ENCODE measurements around the gene TEDC2. TPM values are rescaled to one million over a fixed set of nuclear protein-coding genes. Genes with fewer than 3 reads are reported as not detected.

Gene TEDC2
- total RNA-seq, 2 experiments from 2014 or later: 21.6 to 32.9 TPM

DNA sequence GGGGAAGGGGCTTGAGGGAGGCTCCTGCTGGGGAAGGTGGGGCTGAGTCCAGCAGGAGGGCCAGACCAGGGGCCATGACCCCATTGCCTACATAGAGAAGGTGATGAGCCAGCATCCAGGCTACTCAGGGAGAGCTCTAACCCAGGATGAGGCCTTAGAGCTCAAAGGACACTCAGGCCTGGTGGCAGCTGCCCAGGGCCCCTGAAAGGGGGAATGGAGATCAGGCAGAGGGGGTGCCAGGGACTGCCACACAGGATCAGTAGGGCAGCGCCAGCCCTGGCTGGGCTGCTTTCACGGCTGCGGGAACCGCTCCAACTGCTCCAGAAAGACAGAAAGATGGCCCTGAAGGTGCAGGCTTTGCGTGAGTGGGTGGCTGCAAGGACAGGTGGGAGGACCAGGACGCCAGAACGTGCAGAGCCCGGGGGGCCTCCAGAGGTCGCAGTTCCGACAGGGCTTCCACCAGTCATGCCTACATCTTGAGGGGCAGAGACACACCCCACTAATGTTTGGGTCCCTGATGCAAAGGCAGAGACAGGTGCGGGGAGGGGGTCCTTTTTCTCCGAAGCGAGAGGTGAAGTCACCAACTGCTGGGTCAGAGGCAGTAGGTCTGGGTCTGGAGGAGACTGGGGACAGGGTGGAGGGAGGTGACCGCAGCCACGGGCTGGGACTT, 53.0 kb downstream of the TEDC2 start:
- Mint-ChIP-seq H3K9me3 (ENCODE audit: insufficient read depth) (no peaks in the 10 kb centered on the region), H3K4me1 (ENCODE audit: low read depth) (peaks cover 58% of the 10 kb centered on the region), H3K36me3 (ENCODE audit: low read depth) (peaks cover 8% of the 10 kb centered on the region), H3K4me3 (peak overlapping the region; percentile 69), H3K27me3 (ENCODE audit: low read depth) (peaks cover 3% of the 10 kb centered on the region), H3K27ac (peak overlapping the region; percentile 92)
- ATAC-seq (peak; percentile 3), DNase-seq (peak; percentile 54)
- ChIA-PET CTCF (interaction anchor here (1.0 to 2.0 kb wide), 4 partner anchors 12 to 377 kb away, joined by 3 to 7 read pairs (median 4); partner anchors contain the start of gene PKD1), POLR2A (interaction anchor here (0.6 to 1.5 kb wide), 6 partner anchors 12 to 232 kb away, joined by 3 to 7 read pairs (median 4); no protein-coding TSS in a partner anchor)

DNA sequence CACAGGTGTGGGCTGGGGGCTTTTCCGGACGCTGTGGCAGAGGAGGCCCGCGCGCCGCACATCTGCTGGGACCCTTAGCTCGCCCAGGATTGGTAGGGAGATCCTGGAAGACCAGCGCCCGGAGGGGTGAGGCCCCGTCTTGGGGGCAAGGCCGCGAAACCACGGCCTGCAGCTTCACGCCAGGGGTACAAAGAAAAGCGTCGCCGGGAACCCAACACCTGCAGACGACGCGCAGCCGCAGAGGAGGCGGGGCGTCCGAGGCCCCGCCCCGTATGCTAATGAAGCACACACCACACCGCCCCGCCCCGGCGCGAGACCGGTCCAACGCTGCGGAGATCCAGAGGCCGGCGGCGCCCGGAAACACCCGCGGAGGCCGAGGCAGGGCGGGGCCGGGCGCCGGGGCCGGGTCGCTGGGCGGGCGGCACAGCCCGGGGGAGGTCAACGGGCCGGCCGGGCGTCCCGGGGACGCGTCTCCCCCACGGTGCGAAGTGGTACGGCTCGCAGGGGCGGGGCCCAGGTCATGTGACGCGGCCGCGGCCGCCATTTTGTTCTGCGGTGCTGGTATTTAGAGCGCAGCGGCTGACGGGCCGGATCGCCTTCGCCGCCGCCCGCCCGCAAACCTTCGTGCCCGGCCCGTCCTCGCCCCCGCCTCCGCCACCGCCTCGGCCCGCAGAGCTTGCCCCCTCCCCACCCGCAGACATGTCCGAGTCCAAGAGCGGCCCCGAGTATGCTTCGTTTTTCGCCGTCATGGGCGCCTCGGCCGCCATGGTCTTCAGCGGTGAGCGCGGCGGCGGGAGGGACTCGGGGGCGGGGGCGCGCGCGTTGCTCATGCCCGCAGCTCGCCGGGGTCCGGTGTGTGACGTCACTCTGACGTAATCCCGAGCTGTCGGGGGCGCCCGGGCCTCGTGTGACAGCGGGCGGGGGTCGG, 53.8 kb downstream of the TEDC2 start, which contains the start of gene ATP6V0C:
Gene ATP6V0C, plus strand, starts transcription at position 548 of the 928 bp plus-strand sequence. Its CDS starts 152 bp downstream, at position 700.
- Mint-ChIP-seq H3K27ac (peak within 1 kb of the TSS; percentile 97), H3K36me3 (ENCODE audit: low read depth) (peaks cover 8% of the 10 kb centered on the region), H3K4me3 (peak within 1 kb of the TSS; percentile 91), H3K27me3 (ENCODE audit: low read depth) (peaks cover 3% of the 10 kb centered on the region), H3K9me3 (ENCODE audit: insufficient read depth) (no peaks in the 10 kb centered on the region), H3K4me1 (ENCODE audit: low read depth) (peaks cover 55% of the 10 kb centered on the region)
- CTCF ChIA-PET: interaction anchor here (1.5 kb wide), 1 partner anchor 12 kb away, joined by 7 read pairs; no protein-coding TSS in a partner anchor
- POLR2A ChIA-PET: interaction anchor here (0.6 to 2.0 kb wide), 15 partner anchors 9 to 306 kb away, joined by 3 to 9 read pairs (median 4); partner anchors contain the start of genes CCNF, CEMP1 and TBC1D24
- DNase-seq: peak; percentile 94
- peak; percentile 86 for ATAC-seq

Small RNA genes within 50 kb of the gene (microRNA-seq; reads per million reads assigned to microRNA genes)
- gene MIR6767 (not detected), gene MIR6768 (not detected)

Other genes starting within 250 kb of the TEDC2 start
- 10 to 100 TPM; 14.8 to 15.0 TPM for gene BRICD5, start 249.2 kb upstream of the TEDC2 start, total RNA-seq
- 10 to 100 TPM; 28.5 to 29.0 TPM for gene PGP, start 245.3 kb upstream of the TEDC2 start, total RNA-seq
- 10 to 100 TPM; 33.8 to 34.3 TPM for gene E4F1, start 236.5 kb upstream of the TEDC2 start, total RNA-seq
- gene DNASE1L2, start 223.7 kb upstream of the TEDC2 start, total RNA-seq: 1 to 10 TPM; 3.3 to 4.1 TPM
- 10 to 100 TPM; 36.0 to 41.1 TPM for gene ECI1, start 208.5 kb upstream of the TEDC2 start, total RNA-seq
- gene RNPS1, start 192.0 kb upstream of the TEDC2 start, total RNA-seq: 100 to 1,000 TPM; 260 to 268 TPM
- gene ABCA3, start 119.4 kb upstream of the TEDC2 start, total RNA-seq: 1 to 10 TPM; 6.3 to 6.8 TPM
- 100 to 1,000 TPM; 105 to 110 TPM for gene CCNF, start 30.7 kb upstream of the TEDC2 start, total RNA-seq
- under 1 TPM in 1 of 2 experiments, not detected in 1; 0.10 TPM for gene NTN3, start 11.2 kb downstream of the TEDC2 start, total RNA-seq
- gene TBC1D24, start 15.0 kb downstream of the TEDC2 start, total RNA-seq: 10 to 100 TPM; 21.1 to 22.4 TPM
- gene ATP6V0C, start 53.8 kb downstream of the TEDC2 start, total RNA-seq: 100 to 1,000 TPM; 105 to 110 TPM
- gene AMDHD2, start 60.3 kb downstream of the TEDC2 start, total RNA-seq: 10 to 100 TPM; 54.0 to 58.5 TPM
- gene CEMP1, start 71.3 kb downstream of the TEDC2 start, total RNA-seq: not detected
- gene PDPK1, start 77.9 kb downstream of the TEDC2 start, total RNA-seq: 10 to 100 TPM; 41.2 to 49.6 TPM
- 10 to 100 TPM; 33.2 to 35.9 TPM for gene KCTD5, start 222.4 kb downstream of the TEDC2 start, total RNA-seq

Data from activated CD8-positive, alpha-beta T cell treated with anti-CD3 and anti-CD28 coated beads, Interleukin-2, amount 10 ng/mL, durations not matched to agents 7 days and 5 days (primary cell).